PFSK-1 (cell line): ENCODE data around the gene CLK2.

Source experiments
- FOXP2 ChIP-seq: optimal IDR thresholded peaks from 2 replicates; pipeline ENCODE3; 2011; ENCODE audit warnings: borderline replicate concordance, control low read depth, inconsistent platforms; ENCODE audit not compliant: insufficient read depth; ENCODE audit errors: extremely low read length, extremely low read depth
- POLR2AphosphoS5 ChIP-seq: IDR thresholded peaks from 2 replicates; pipeline ENCODE4 v1.6.1; 2012; ENCODE audit warnings: low read depth, mild to moderate bottlenecking, control low read depth, low read length, moderate library complexity
- REST ChIP-seq, 2 experiments: IDR thresholded peaks; 2 replicates each; pipeline versions ENCODE4 v1.6.1 to v1.8.0; 2011 to 2012; ENCODE audit warnings: low read depth in 2 of 2, low read length in 2 of 2, control low read depth in 1 of 2, inconsistent platforms in 1 of 2, mild to moderate bottlenecking in 1 of 2, moderate library complexity in 1 of 2; ENCODE audit not compliant: insufficient read depth in 1 of 2
- SIN3A ChIP-seq: IDR thresholded peaks from 2 replicates; pipeline ENCODE4 v1.6.1; 2012; ENCODE audit warnings: mild to moderate bottlenecking, low read length, moderate library complexity, borderline replicate concordance; ENCODE audit not compliant: insufficient read depth
- TAF1 ChIP-seq: IDR thresholded peaks from 2 replicates; pipeline ENCODE4 v1.6.1; 2012; ENCODE audit warnings: low read length, control low read depth, borderline replicate concordance; ENCODE audit not compliant: insufficient read depth

Gene CLK2

GRCh38 chr1:155319536-155319935 lies 46.2 kb upstream of the CLK2 start:
- TF ChIP-seq REST (IDR thresholded peaks at IDR 0.05; ENCODE audit: insufficient read depth in 1 of 2, low read depth in 2 of 2, low read length in 2 of 2), result no peak
- no peak for TF ChIP-seq TAF1
- TF ChIP-seq POLR2AphosphoS5, result no peak
- no peak for TF ChIP-seq SIN3A
- TF ChIP-seq FOXP2, result no peak

GRCh38 chr1:155318082-155318481 lies 44.8 kb upstream of the CLK2 start:
- no peak for TF ChIP-seq REST (IDR thresholded peaks at IDR 0.05; ENCODE audit: insufficient read depth in 1 of 2, low read depth in 2 of 2, low read length in 2 of 2)
- TF ChIP-seq POLR2AphosphoS5, result no peak

GRCh38 chr1:155316922-155317321 lies 43.6 kb upstream of the CLK2 start:
- TF ChIP-seq REST (IDR thresholded peaks at IDR 0.05; ENCODE audit: insufficient read depth in 1 of 2, low read depth in 2 of 2, low read length in 2 of 2), result no peak
- TF ChIP-seq SIN3A, result no peak
- no peak for TF ChIP-seq POLR2AphosphoS5
- no peak for TF ChIP-seq FOXP2
- no peak for TF ChIP-seq TAF1

- no peak for TF ChIP-seq FOXP2
- TF ChIP-seq SIN3A, result no peak
- no peak for TF ChIP-seq TAF1
- no peak for TF ChIP-seq POLR2AphosphoS5
- no peak for TF ChIP-seq REST (IDR thresholded peaks at IDR 0.05; ENCODE audit: insufficient read depth in 1 of 2, low read depth in 2 of 2, low read length in 2 of 2)
These were observed 40.0 kb upstream of the CLK2 start for GRCh38 chr1:155313261-155313660.

GRCh38 chr1:155309423-155310021 lies 36.2 kb upstream of the CLK2 start:
- TF ChIP-seq REST (IDR thresholded peaks at IDR 0.05; ENCODE audit: insufficient read depth in 1 of 2, low read depth in 2 of 2, low read length in 2 of 2), result no peak
- no peak for TF ChIP-seq POLR2AphosphoS5
- TF ChIP-seq TAF1, result 0 out of 2 replicates have a peak, but pooled peaks have one; percentile 30
- no peak for TF ChIP-seq FOXP2
- TF ChIP-seq SIN3A, result no peak
